HepG2 (cell line): ENCODE results near the gene COLEC12. TPM values are rescaled to one million over a fixed set of nuclear protein-coding genes. Genes with fewer than 3 reads are reported as not detected.

Experiments
- BCLAF1 ChIP-seq: fragments of 450-650 bp; IDR thresholded peaks from 2 replicates; pipeline ENCODE4 v1.6.1; 2017; ENCODE audit warnings: mild to moderate bottlenecking
- CTCF ChIP-seq: sonication (generic); formaldehyde crosslinking; IDR thresholded peaks from 2 replicates; pipeline ENCODE4 v1.5.0; 2020; ENCODE audit warnings: mild to moderate bottlenecking, missing genetic modification reagents, moderate library complexity
- ELF4 ChIP-seq: sonication (generic); formaldehyde crosslinking; IDR thresholded peaks from 2 replicates; pipeline ENCODE4 v1.5.0; 2020; ENCODE audit warnings: missing genetic modification reagents, mild to moderate bottlenecking, moderate library complexity, borderline replicate concordance
- GABPB1 ChIP-seq: IDR thresholded peaks from 2 replicates; pipeline ENCODE4 v1.6.1; 2016; ENCODE audit warnings: mild to moderate bottlenecking, missing genetic modification reagents, moderate library complexity, missing compliant biosample characterization
- HIVEP1 ChIP-seq: sonication (generic); formaldehyde crosslinking; IDR thresholded peaks from 2 replicates; pipeline ENCODE4 v1.4.0; 2020; ENCODE audit warnings: mild to moderate bottlenecking, missing genetic modification reagents
- PHF20 ChIP-seq: sonication (generic); formaldehyde crosslinking; IDR thresholded peaks from 2 replicates; pipeline ENCODE4 v1.5.0; 2020; ENCODE audit warnings: mild to moderate bottlenecking, missing genetic modification reagents
- RERE ChIP-seq: IDR thresholded peaks from 2 replicates; pipeline ENCODE4 v1.6.1; 2016; ENCODE audit warnings: low read depth, missing genetic modification reagents, missing compliant biosample characterization
- ZFP36L2 ChIP-seq: sonication (generic); formaldehyde crosslinking; IDR thresholded peaks from 2 replicates; pipeline ENCODE4 v1.4.0; 2020; ENCODE audit warnings: missing genetic modification reagents
- ZFP91 ChIP-seq: sonication (generic); formaldehyde crosslinking; IDR thresholded peaks from 2 replicates; pipeline ENCODE4 v1.9.0; 2022; ENCODE audit warnings: missing genetic modification reagents, mild to moderate bottlenecking, borderline replicate concordance
- ZNF292 ChIP-seq: sonication (generic); formaldehyde crosslinking; IDR thresholded peaks from 2 replicates; pipeline ENCODE4 v1.8.1; 2022; ENCODE audit warnings: mild to moderate bottlenecking, low read depth, missing genetic modification reagents, borderline replicate concordance
- ZNF562 ChIP-seq: sonication (generic); formaldehyde crosslinking; IDR thresholded peaks from 2 replicates; pipeline ENCODE4 v1.8.0; 2022; ENCODE audit warnings: missing genetic modification reagents, borderline replicate concordance
- ZNF746 ChIP-seq: sonication (generic); formaldehyde crosslinking; IDR thresholded peaks from 2 replicates; pipeline ENCODE4 v1.8.0; 2022; ENCODE audit warnings: mild to moderate bottlenecking, missing genetic modification reagents
- polyA plus RNA-seq, 8 experiments: library from polyadenylated mRNA; depleted of rRNA in 3 of 8; stranded (reverse) in 7 of 8; unstranded in 1 of 8; fragments of >200 nt; fragmentation: Illumina TruSeq in 4 of 8; extraction: Trizol in 4 of 8; gene quantifications; 2 replicates each; pipeline versions ENCODE4 v1.2.1 to v1.2.3, GENCODE V29; 2011 to 2016; ENCODE audit warnings: low read depth in 4 of 8, missing spikeins in 1 of 8, mixed read lengths in 1 of 8; ENCODE audit not compliant: insufficient read depth in 1 of 8
- total RNA-seq, 5 experiments: library from RNA; depleted of rRNA; stranded (reverse); fragments of >200 nt; fragmentation: Illumina TruSeq; extraction: Trizol; gene quantifications; 2 replicates each; pipeline ENCODE4 v1.2.3, GENCODE V29; 2016; ENCODE audit warnings: low read depth in 1 of 5

COLEC12 gene
- total and polyA plus RNA-seq, 2 of the 13 experiments (the other 11 are each of a cell fraction or from before 2014, with no cell fraction given) = 0.02 to 0.11 TPM

GRCh38 chr18:267688-268552 is 232.6 kb downstream of the COLEC12 start, which contains the start of gene THOC1 (continued):
- TF ChIP-seq RERE = peak; percentile 22; the same call in 1 of the 2 replicates
- peak; percentile 61; the same call in 1 of the 2 replicates for TF ChIP-seq ZNF292 (CRISPR knock-in tag)
- peak; percentile 37 for TF ChIP-seq CTCF
- peak; percentile 93 for TF ChIP-seq ZFP91 (CRISPR knock-in tag)
- TF ChIP-seq ZNF562 = no peak
- TF ChIP-seq ZNF746 (CRISPR knock-in tag) = peak; percentile 76
- no peak for TF ChIP-seq ZFP36L2
- peak; percentile 90 for TF ChIP-seq GABPB1
- peak; percentile 72; the same call in 1 of the 2 replicates for TF ChIP-seq ELF4 (CRISPR knock-in tag)
- TF ChIP-seq HIVEP1 (CRISPR knock-in tag) = peak; percentile 88
- TF ChIP-seq PHF20 (CRISPR knock-in tag) = peak; percentile 96
- no peak for TF ChIP-seq BCLAF1
